ENCODE results near the gene TM4SF5.

Gene TM4SF5

DNA sequence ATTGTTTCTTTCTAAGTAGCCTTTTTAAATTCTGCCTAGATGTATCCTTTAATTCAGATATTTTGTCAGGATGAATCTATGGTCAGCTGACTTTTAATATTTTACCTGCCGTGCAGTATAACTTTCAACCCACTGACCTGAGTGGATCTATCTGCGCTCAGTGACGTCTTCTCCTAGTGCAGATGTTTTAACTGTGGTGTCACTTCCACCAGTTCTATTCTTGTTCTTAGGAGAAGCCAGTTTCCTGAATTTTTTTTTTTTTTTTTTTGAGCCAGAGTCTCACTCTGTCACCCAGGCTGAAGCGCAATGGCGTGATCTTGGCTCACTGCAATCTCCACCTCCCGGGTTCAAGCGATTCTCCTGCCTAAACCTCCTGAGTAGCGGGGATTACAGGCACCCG is 5.0 kb upstream of the TM4SF5 start:
- Histone ChIP-seq H3K27ac (peak overlapping the region in 1 of 2 donors; percentile 17), H3K4me3 (no peak overlapping the region)
- TF ChIP-seq, protein P1, sequence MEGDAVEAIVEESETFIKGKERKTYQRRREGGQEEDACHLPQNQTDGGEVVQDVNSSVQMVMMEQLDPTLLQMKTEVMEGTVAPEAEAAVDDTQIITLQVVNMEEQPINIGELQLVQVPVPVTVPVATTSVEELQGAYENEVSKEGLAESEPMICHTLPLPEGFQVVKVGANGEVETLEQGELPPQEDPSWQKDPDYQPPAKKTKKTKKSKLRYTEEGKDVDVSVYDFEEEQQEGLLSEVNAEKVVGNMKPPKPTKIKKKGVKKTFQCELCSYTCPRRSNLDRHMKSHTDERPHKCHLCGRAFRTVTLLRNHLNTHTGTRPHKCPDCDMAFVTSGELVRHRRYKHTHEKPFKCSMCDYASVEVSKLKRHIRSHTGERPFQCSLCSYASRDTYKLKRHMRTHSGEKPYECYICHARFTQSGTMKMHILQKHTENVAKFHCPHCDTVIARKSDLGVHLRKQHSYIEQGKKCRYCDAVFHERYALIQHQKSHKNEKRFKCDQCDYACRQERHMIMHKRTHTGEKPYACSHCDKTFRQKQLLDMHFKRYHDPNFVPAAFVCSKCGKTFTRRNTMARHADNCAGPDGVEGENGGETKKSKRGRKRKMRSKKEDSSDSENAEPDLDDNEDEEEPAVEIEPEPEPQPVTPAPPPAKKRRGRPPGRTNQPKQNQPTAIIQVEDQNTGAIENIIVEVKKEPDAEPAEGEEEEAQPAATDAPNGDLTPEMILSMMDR (IDR thresholded peaks at IDR 0.05), result no peak
- DNase-seq (ENCODE audit: low spot score), result no peak

DNA sequence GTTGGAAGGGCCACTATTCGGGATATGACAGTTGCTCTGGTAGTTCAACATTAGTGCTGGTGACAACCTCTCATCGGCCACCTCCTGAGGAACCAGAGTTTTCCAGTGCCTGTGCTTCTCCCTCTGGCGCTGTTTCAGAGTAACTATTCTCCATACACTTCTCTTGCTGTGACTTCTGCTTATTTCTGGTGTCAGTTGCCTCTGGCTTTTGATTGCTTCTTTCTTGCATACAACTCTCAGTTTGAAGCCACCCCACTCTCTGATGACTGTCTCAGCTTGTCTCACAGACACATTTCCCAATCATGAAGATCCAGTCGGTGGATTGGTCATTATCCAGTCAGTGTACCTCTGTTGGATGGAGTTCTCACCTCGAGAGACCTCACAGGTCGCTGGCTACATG is 3.4 kb upstream of the TM4SF5 start:
- DNase-seq (ENCODE audit: low spot score), result no peak
- peak overlapping the region in 1 of 2 donors; percentile 8 for H3K27ac ChIP-seq
- TF ChIP-seq, protein P1 (IDR thresholded peaks at IDR 0.05), result no peak
- no peak overlapping the region for H3K4me3 ChIP-seq

DNA sequence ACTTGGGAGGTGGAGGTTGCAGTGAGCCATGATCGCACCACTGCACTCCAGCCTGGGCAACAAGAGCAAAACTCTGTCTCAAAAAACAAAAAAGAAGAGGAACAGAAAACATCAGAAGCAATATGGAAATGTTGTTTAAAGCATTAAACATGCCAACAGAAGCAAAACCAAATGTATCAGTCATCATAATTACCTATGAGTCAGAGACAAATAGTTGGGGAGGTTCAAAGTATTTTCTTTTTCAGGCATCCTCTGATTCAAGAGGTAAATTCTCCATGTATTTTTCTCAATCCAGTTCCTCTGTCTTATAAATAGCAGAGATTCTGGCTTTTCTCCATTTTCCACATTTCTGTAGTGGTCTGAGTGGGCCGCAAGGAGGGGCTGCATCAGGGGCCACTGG is 2.1 kb upstream of the TM4SF5 start:
- TF ChIP-seq, protein P1 (IDR thresholded peaks at IDR 0.05), result no peak
- no peak for DNase-seq (ENCODE audit: low spot score)
- no peak overlapping the region for H3K27ac ChIP-seq
- no peak overlapping the region for H3K4me3 ChIP-seq

DNA sequence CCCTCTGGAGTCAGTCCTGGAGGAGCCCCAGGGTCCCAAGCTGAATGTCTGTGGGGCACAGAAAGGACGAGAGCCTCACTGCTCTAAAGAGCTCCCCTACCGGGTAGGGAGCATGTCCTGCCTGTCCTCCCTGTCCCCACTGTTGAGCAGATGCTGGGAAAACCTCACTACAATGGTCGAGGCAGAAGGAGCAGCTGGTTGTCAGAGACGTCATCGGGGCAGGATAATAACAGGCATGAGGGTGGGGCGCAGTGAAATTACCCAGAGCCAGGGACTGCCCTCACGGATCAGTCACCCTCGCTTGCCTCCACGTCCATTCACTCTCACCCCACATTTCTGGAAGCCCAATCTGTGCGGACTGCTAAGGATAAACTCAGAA is 538 bp downstream of the TM4SF5 start:
- no peak for DNase-seq (ENCODE audit: low spot score)
- H3K4me3 ChIP-seq, result no peak overlapping the region
- TF ChIP-seq, protein P1 (IDR thresholded peaks at IDR 0.05), result no peak
- no peak overlapping the region for H3K27ac ChIP-seq

DNA sequence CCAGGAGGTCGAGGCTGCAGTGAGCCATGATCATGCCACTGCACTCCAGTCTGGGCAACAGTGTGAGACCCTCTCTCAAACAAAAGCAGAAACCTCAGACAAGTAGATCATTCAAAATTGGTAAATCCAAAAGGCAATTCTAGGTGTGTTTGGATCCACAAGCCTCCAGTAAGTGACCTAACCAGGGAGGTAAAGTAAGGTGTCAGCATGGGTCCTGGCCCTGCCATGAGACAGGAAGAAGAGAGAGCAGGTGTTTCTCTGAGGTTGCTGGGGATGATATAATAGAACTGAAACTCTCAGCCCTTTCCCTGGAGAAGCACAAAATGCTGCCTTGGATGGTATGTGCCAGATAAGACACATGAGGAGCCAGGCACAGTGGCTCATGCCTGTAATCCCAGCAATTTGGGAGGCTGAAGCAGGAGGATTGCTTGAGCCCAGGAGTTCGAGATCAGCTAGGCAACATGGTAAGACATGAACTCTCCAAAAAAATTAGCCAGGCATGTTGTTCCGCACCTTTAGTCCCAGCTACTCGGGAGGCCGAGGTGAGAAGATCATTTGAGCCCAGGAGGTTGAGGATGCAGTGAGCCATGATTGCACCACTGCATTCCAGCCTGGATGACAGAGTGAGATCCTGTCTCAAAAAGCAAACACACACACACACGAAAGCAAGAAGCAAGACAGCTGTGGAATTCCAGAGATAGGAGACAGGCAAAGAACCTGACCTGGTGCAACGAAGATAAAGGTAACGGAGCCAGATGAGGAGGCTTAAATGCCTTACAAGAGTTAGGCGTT is 6.5 kb downstream of the TM4SF5 start:
- no peak for DNase-seq (ENCODE audit: low spot score)
- no peak overlapping the region for H3K27ac ChIP-seq
- TF ChIP-seq, protein P1 (IDR thresholded peaks at IDR 0.05), result no peak

DNA sequence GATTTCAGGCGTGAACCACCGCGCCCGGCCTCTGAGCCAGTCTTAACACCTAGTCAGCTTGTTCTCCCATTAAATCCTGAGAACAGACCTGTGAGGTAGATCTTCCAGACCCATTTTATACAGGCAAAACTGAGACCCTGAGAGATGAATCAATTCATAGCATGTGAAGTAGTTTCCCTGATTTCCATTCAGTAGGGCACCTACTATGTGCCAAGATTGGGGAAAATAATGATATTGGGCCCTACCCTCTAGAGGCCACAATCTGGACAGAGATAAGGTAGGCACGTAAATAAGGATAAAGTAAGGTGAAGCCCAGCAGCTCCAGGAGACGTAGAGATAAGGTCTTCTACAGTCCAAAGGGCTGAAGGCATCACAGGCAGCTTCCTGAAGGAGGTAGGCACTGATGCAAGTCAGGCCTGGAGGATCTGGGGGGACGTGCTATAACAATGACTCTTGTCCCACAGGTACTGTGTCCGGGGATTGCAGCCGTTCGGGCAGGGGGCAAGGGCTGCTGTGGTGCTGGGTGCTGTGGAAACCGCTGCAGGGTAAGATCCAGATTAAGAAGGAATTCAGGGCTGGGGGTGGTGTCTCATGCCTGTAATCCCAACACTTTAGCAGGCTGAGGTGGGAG is 8.8 kb downstream of the TM4SF5 start:
- TF ChIP-seq, protein P1 (IDR thresholded peaks at IDR 0.05), result no peak
- DNase-seq (ENCODE audit: low spot score), result no peak

More for the DNA sequence above, 6.5 kb downstream of the TM4SF5 start:
- no peak overlapping the region for H3K4me3 ChIP-seq

DNA sequence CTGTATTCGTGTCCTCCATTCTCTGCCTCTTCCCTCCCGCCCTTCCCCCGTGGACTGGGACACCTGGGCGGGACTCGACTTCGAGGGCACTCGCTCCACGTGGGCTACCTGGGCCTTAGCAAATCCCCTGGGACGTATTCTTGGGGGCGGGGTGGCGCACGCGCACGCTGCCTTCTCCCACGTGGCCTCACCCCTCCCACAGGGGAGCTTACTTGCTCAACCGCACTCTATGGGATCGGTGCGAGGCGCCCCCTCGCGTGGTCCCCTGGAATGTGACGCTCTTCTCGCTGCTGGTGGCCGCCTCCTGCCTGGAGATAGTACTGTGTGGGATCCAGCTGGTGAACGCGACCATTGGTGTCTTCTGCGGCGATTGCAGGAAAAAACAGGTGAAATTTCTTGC is 11.0 kb downstream of the TM4SF5 start:
- DNase-seq (ENCODE audit: low spot score), result no peak
- TF ChIP-seq, protein P1 (IDR thresholded peaks at IDR 0.05), result no peak
- Histone ChIP-seq H3K4me3 (no peak overlapping the region), H3K27ac (no peak overlapping the region)

More for the DNA sequence above, 8.8 kb downstream of the TM4SF5 start:
- H3K4me3 ChIP-seq, result no peak overlapping the region
- no peak overlapping the region for H3K27ac ChIP-seq

All from coronary artery (tissue), 2 donors.